Measurements from ENCODE around the gene ACTR5.

Gene ACTR5

DNA sequence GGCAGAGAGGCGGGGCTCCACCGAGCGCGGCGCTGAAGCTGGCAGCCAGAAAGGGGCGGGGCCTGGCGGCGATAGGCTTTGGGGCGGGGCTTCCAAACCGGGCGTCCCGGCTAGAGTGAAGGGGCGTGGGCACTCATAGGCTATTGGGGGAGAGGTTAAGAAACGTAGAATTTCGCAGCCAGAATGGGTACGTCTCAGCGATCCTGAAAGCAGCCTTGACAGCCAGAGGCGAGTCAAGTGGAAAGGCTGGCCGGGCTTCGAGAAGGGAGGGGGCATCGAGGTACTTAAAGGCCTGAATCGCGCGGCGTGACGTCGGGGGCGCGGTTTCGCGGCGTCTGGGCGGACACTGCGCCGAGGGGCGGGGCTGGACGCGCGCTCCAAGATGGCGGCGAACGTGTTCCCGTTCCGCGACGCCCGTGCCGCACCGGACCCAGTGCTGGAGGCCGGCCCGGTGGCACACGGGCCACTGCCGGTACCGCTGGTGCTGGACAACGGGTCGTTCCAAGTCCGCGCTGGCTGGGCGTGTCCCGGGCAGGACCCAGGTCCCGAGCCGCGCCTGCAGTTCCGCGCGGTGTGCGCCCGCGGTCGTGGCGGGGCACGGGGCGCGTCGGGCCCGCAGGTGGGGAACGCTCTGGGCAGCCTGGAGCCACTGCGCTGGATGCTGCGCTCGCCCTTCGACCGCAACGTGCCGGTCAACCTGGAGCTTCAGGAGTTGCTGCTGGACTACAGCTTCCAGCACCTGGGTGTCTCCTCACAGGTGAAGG lies at the start of gene ACTR5:
Gene ACTR5, plus strand, starts transcription at position 364 of the 764 bp plus-strand sequence. Its CDS starts 19 bp downstream, at position 383.
- Histone ChIP-seq H3K36me3 (ENCODE audit: control insufficient read depth, insufficient read depth, low read length) (peaks cover 3% of the 10 kb centered on the region), H3K27me3 (replicated peaks; ENCODE audit: control insufficient read depth, insufficient read depth, low read length) (no peaks in the 10 kb centered on the region), H3K4me3 (replicated peaks; ENCODE audit: low read depth, low read length) (peak within 1 kb of the TSS; percentile 92)
- TF ChIP-seq, protein P1, sequence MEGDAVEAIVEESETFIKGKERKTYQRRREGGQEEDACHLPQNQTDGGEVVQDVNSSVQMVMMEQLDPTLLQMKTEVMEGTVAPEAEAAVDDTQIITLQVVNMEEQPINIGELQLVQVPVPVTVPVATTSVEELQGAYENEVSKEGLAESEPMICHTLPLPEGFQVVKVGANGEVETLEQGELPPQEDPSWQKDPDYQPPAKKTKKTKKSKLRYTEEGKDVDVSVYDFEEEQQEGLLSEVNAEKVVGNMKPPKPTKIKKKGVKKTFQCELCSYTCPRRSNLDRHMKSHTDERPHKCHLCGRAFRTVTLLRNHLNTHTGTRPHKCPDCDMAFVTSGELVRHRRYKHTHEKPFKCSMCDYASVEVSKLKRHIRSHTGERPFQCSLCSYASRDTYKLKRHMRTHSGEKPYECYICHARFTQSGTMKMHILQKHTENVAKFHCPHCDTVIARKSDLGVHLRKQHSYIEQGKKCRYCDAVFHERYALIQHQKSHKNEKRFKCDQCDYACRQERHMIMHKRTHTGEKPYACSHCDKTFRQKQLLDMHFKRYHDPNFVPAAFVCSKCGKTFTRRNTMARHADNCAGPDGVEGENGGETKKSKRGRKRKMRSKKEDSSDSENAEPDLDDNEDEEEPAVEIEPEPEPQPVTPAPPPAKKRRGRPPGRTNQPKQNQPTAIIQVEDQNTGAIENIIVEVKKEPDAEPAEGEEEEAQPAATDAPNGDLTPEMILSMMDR (IDR thresholded peaks at IDR 0.05; ENCODE audit: insufficient read depth, low read length, poor library complexity, severe bottlenecking): no peak
- peak; percentile 94 for DNase-seq (ENCODE audit: extremely low read depth, insufficient read length)

DNA sequence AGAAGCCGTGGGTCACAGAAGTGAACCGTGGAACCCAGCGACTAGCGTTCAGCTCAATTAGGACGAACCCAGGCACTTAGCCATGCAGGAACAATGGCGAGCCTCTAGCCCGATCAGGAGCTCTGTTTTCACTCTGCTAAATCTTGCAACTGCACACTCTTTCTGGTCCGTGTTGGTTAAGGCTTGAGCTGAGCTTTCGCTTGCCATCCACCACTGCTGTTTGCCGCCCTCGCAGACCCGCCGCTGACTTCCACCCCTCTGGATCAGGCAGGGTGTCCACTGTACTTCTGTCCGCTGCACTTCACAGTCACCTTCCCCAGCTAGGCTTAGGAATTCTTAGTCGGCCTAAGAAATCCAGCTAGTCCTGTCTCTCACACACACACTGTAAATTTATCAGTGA lies 49.7 kb upstream of the ACTR5 start:
- no peak for DNase-seq (ENCODE audit: extremely low read depth, insufficient read length)
- TF ChIP-seq, protein P1 (IDR thresholded peaks at IDR 0.05; ENCODE audit: insufficient read depth, low read length, poor library complexity, severe bottlenecking): no peak
- Histone ChIP-seq H3K27me3 (replicated peaks; ENCODE audit: control insufficient read depth, insufficient read depth, low read length) (peaks cover 1% of the 10 kb centered on the region), H3K4me3 (replicated peaks; ENCODE audit: low read depth, low read length) (no peak overlapping the region), H3K36me3 (ENCODE audit: control insufficient read depth, insufficient read depth, low read length) (no peaks in the 10 kb centered on the region)

DNA sequence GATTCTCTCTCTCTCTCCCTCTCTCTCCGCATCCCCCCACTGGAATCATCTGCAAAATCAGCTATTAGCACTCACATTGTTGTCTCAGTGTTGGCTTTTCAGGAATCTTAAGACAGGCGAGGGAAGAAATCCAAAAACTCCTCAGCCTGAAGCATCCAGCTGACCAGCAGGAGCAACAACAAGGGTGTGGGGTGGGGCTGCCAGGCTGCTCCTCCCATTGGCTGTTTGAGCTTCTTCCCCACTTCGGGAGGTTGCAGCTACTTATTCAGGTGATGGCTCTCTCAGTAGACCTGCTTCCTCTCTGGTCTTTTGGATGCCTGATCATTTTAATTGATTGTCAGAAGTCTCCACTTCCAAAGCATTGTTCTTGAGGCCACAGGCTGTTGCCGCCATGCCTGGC lies 48.1 kb upstream of the ACTR5 start:
- TF ChIP-seq, protein P1 (IDR thresholded peaks at IDR 0.05; ENCODE audit: insufficient read depth, low read length, poor library complexity, severe bottlenecking): no peak
- peaks cover 1% of the 10 kb centered on the region for H3K27me3 ChIP-seq (replicated peaks; ENCODE audit: control insufficient read depth, insufficient read depth, low read length)
- DNase-seq (ENCODE audit: extremely low read depth, insufficient read length): no peak
- H3K36me3 ChIP-seq (ENCODE audit: control insufficient read depth, insufficient read depth, low read length): no peaks in the 10 kb centered on the region
- no peak overlapping the region for H3K4me3 ChIP-seq (replicated peaks; ENCODE audit: low read depth, low read length)

DNA sequence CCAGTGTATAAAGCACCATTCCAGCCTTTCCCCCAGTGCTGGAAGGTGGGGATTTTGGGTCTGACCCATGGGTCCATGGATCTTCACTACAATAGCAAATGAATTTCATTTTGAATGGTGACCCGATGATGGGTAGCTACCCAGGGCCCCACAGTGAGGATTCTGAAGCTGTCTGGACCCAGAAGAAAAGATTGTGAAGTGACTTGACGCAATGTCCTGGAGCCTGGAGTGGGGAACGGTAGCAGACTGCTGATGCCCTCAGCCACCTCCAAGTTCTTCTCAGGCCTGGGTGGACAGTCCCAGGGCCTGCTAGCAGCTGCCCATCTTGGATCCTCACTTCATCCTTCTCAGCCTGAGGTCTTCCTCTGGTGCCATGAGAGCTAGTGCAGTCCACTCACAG lies 47.3 kb upstream of the ACTR5 start:
- H3K4me3 ChIP-seq (replicated peaks; ENCODE audit: low read depth, low read length): no peak overlapping the region
- DNase-seq (ENCODE audit: extremely low read depth, insufficient read length): no peak
- H3K36me3 ChIP-seq (ENCODE audit: control insufficient read depth, insufficient read depth, low read length): no peaks in the 10 kb centered on the region
- peaks cover 1% of the 10 kb centered on the region for H3K27me3 ChIP-seq (replicated peaks; ENCODE audit: control insufficient read depth, insufficient read depth, low read length)
- TF ChIP-seq, protein P1 (IDR thresholded peaks at IDR 0.05; ENCODE audit: insufficient read depth, low read length, poor library complexity, severe bottlenecking): no peak

DNA sequence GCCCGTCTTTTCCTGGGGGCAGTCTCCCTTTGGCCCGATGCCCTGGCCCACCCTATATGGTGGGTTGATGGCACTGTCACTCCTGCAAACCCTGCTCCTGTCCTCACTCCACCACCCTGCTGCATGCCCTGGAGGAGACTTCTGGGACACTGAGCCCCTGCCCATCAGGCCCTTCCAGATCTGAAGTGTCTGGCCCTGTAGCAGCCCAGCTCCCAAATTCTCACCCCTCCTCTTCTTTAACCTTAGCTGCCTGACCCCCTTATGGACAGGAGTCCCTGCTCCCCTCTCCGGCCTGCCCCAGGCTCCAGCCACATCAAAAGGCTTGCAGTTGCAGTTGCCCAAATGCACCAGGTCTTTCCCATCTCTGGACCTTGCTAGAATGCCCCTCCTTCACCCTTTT lies 44.7 kb upstream of the ACTR5 start:
- H3K27me3 ChIP-seq (replicated peaks; ENCODE audit: control insufficient read depth, insufficient read depth, low read length): peaks cover 1% of the 10 kb centered on the region
- TF ChIP-seq, protein P1 (IDR thresholded peaks at IDR 0.05; ENCODE audit: insufficient read depth, low read length, poor library complexity, severe bottlenecking): no peak

More for the DNA sequence above, 44.7 kb upstream of the ACTR5 start:
- DNase-seq (ENCODE audit: extremely low read depth, insufficient read length): no peak
- H3K4me3 ChIP-seq (replicated peaks; ENCODE audit: low read depth, low read length): no peak overlapping the region
- no peaks in the 10 kb centered on the region for H3K36me3 ChIP-seq (ENCODE audit: control insufficient read depth, insufficient read depth, low read length)
